SK-N-DZ (cell line): ENCODE results near the gene OR2Z1.
"Not testable (repeated sequence)": the region's sequence is repeated elsewhere in the genome, so short reads cannot be mapped to it uniquely, and the experiment has no call there.

Experiments used
- DNase-seq: peaks from one replicate; pipeline ENCODE4 v3.0.0-alpha.2; 2015; ENCODE audit warnings: low spot score
- small RNA-seq, 2 experiments: library from RNA; depleted of rRNA; stranded (forward); fragments of <200 nt; gene quantifications; one replicate each; pipeline ENCODE3, GENCODE V24; 2014

The OR2Z1 gene

DNA sequence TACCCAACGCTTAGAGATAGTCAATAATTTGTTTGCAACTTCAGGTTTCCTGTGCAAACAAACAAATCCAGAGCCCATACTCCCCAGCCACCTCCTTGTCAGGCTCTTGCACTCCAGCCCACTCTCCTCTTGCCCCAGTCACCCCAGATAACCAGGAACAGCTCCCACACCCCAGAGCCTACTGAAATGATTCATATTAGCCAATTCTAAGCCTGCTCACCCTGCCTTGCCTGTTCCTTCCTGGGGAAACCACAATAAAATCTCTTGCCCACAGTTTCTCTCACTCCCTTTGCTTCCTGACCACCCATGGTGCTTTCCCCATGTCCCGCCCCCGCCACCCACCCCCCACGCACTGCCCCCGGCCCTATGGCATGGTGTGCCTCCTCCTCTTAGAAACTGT lies 19.1 kb upstream of the OR2Z1 start:
- no peak for DNase-seq

DNA sequence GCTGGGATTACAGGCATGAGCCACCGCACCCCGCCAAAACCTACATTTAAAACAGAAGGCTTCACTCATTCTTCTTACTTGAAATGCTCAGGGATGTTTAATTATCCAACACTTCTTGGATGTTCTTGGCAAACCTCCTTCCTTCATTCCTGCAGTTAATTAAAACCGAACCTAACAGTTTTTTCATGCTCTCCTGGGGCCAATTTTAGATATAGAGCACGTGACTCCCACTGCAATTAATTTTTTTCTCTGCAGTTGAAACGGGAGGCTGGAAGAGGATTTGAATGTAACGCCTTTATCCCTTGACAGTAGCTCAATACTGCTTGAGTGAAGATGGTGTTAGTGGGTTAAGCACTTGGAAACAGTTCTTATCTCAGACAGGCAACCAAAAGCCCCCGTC lies 18.2 kb upstream of the OR2Z1 start:
- DNase-seq: no peak

DNA sequence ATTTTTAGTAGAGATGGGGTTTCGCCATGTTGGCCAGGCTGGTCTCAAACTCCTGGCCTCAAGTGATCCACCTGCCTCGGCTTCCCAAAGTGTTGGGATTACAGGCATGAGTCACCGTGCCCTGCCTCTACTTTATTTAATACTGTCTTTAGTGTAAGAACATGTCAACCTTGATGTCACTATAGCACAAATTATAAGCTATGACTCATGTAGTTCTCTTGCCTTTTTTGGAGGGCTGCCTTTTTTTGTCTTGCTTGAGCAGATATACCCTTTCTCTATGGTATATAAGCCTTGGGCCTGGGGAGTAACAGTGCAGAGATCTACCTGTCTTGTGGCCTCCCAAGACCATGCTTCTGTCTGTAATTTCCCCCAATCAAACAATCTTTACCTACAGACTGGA lies 16.1 kb upstream of the OR2Z1 start:
- not testable (repeated sequence) for DNase-seq

DNA sequence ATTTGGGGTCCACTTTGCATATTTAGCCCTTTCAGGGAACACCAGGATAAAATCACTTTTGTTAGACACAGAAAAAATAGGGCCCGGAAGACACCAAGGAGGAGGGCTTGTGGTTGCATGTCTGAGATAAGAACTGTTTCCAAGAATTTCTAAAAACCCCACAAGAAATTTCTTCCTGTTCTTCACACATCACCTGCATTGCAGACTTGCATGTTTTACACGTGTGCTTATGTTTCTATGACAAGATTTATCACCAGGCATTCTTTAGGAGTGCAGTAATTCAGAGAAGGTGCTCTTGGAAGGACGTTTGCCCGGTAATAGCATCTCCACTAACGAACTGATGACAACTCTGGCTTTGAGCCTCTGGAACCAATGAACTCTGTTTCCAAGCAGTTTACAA lies 15.7 kb upstream of the OR2Z1 start:
- no peak for DNase-seq

DNA sequence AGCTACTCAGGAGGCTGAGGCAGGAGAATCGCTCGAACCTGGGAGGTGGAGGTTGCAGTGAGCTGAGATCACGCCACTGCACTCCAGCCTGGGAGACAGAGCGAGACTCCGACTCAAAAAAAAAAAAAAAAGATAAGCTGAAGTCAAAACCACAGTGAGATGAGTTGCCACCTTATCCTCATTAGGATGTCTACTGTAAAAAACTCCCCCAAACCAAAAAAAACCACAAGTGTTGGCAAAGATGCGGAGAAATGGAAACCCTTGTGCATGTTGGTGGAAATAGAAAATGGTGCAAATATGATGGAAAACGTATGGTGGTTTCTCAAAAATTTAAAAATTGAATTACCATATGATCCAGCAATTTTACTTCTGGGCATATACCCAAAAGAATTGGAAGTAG lies 11.1 kb upstream of the OR2Z1 start:
- not testable (repeated sequence) for DNase-seq

DNA sequence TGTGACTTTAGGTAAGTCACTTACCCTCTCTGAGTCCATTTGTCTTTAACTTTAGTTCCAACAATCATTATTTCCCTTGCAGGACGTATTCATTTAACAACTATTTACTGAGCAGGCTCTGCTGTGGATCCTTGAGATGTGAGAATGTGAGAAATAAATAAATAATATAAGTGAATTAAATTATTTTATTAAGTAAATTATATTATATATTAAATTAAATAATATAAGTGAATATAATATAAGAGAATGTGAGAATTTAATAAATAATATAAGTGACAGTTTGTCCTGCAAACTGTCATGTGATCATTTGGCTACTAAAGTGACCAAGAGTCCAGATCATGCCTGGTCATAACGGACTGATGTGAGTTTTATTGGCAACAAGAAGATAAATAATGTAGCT lies 598 bp downstream of the OR2Z1 start:
- no peak for DNase-seq

DNA sequence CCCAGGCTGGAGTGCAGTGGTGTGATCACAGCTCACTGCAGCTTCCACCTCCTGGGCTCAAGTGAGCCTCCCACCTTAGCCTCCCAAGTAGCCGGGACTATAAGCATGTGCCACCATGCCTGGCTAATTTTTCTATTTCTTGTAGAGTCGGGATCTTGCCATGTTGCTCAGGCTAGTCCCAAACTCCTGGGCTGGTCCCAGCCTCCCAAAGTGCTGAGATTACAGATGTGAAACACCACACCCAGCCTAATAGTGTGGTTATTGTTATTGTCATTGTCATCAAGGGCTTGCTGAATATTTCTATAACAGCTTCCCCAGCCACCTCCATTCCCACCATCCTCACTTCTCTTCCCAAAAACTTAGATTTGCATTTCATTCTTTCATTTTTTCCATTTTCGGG lies 2.8 kb downstream of the OR2Z1 start:
- DNase-seq: no peak

DNA sequence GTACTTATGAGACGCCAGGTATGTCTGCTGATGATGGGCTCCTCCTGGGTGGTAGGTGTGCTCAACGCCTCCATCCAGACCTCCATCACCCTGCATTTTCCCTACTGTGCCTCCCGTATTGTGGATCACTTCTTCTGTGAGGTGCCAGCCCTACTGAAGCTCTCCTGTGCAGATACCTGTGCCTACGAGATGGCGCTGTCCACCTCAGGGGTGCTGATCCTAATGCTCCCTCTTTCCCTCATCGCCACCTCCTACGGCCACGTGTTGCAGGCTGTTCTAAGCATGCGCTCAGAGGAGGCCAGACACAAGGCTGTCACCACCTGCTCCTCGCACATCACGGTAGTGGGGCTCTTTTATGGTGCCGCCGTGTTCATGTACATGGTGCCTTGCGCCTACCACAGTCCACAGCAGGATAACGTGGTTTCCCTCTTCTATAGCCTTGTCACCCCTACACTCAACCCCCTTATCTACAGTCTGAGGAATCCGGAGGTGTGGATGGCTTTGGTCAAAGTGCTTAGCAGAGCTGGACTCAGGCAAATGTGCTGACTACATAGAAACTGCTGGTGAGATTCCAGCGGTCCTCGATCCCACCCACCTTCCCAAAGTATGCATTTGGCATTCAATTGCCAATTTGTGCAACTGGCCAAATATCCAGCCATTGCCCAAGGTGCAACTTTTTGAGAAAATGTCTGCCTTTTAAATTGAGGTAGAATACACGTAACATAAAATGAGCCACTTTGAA lies 10.2 kb downstream of the OR2Z1 start:
- DNase-seq: no peak

DNA sequence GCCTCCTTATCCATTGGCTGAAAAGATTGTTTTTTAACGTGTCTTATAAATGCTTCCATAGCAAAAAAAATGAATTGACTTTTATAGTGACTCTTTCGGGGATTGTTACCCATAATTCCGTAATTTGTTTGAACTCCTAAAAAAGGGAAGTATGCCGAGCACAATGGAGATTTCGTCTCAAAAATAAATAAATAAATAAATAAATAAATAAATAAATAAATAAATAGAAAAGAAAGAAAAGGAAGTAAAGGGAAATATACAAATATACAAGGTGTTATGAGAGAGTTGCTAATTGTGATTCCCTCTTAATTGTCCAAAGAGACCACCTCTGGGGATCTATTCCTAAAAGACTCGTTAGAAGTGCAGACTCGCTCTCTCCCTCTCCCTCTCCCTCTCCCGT lies 16.9 kb downstream of the OR2Z1 start:
- no peak for DNase-seq

DNA sequence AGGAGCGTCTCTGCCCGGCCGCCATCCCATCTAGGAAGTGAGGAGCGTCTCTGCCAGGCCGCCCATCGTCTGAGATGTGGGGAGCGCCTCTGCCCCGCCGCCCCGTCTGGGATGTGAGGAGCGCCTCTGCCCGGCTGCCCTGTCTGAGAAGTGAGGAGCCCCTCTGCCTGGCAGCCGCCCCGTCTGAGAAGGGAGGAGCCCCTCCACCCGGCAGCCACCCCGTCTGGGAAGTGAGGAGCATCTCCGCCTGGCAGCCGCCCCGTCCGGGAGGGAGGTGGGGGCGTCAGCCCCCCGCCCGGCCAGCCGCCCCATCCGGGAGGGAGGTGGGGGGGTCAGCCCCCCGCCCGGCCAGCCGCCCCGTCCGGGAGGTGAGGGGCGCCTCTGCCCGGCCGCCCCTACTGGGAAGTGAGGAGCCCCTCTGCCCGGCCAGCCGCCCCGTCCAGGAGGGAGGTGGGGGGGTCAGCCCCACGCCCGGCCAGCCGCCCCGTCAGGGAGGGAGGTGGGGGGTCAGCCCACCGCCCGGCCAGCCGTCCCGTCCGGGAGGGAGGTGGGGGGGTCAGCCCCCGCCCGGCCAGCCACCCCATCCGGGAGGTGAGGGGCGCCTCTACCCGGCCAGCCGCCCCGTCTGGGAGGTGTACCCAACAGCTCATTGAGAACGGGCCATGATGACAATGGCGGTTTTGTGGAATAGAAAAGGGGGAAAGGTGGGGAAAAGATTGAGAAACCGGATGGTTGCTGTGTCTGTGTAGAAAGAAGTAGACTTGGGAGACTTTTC lies 18.0 kb downstream of the OR2Z1 start:
- DNase-seq: not testable (repeated sequence)

DNA sequence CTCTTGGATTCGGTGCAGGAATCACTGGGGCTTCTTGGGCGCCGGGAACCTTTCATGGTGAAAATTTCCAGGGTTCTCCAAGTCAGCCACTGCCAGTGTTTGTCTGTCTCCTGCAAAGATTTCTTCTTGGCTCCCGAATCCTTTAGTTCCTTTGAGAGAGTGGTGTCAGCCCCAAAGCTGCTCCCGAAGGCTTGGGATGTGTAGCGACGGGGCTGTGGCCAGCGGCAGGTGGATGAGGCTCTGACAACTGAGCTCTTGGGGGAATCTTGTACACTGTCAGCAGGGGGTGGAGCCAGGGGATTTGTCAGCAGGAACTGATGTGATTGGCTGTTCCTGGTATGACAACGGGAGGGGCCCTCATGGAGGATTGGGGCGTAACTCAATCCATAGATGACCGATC lies 45.8 kb downstream of the OR2Z1 start:
- not testable (repeated sequence) for DNase-seq

DNA sequence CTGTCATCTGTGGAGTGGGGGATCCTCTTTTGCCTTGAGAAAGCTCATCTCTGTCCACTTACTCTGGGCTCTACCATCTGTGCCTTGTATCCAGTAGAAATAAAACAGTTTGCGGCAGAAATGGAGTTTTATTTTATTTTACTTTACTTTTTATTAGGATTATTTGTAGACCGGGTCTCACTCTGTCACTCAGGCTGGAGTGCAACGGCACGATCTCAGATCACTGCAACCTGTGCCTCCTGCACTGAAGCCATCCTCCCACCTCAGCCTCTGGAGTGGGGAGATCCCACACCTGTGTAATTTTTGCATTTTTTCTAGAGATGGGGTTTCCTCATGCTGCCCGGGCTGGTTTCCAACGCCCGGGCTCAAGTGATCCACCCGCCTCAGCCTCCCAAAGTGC lies 47.8 kb downstream of the OR2Z1 start:
- DNase-seq: not testable (repeated sequence)

DNA sequence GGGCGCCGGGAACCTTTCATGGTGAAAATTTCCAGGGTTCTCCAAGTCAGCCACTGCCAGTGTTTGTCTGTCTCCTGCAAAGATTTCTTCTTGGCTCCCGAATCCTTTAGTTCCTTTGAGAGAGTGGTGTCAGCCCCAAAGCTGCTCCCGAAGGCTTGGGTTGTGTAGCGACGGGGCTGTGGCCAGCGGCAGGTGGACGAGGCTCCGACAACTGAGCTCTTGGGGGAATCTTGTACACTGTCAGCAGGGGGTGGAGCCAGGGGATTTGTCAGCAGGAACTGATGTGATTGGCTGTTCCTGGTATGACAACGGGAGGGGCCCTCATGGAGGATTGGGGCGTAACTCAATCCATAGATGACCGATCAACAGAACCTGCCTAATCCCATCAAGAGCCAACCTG lies 52.2 kb downstream of the OR2Z1 start:
- DNase-seq: not testable (repeated sequence)

Small RNA genes within 50 kb of the gene (small RNA-seq; reads per million reads assigned to genes)
- gene AC012616.1: 0 reads per million in 2 experiments
